H1 (cell line): Measurements from ENCODE around the gene UBE4B. TPM values are rescaled to one million over a fixed set of nuclear protein-coding genes. Genes with fewer than 3 reads are reported as not detected.

ENCODE experiments used
- BCL11A ChIP-seq, 2 experiments: IDR thresholded peaks; one replicate each; pipeline ENCODE4 v1.6.1; 2011; ENCODE audit warnings: low read depth in 2 of 2, low read length in 2 of 2, mild to moderate bottlenecking in 2 of 2
- GABPA ChIP-seq: IDR thresholded peaks from 2 replicates; pipeline ENCODE4 v1.6.1; 2011; ENCODE audit warnings: mild to moderate bottlenecking, low read length, moderate library complexity, borderline replicate concordance; ENCODE audit not compliant: insufficient read depth
- GTF2F1 ChIP-seq: IDR thresholded peaks from 2 replicates; pipeline ENCODE4 v1.6.1; 2012; ENCODE audit warnings: low read depth, low read length, improper control_type of control experiment, borderline replicate concordance
- KDM4A ChIP-seq: IDR thresholded peaks from one replicate; pipeline ENCODE4 v1.7.1; 2012; ENCODE audit warnings: low read depth, mild to moderate bottlenecking, moderate library complexity, low read length, inconsistent platforms; ENCODE audit not compliant: severe bottlenecking
- MAFK ChIP-seq: IDR thresholded peaks from 2 replicates; pipeline ENCODE4 v1.6.1; 2012; ENCODE audit warnings: low read depth, mild to moderate bottlenecking, improper control_type of control experiment, low read length
- polyA plus RNA-seq, 7 experiments: library from polyadenylated mRNA; depleted of rRNA in 3 of 7; stranded (reverse) in 5 of 7; unstranded in 2 of 7; fragments of >200 nt in 5 of 7; fragments of 200-250 nt in 2 of 7; gene quantifications; 1 replicate in 5 of 7; 2 replicates in 1 of 7; 4 replicates in 1 of 7; pipeline versions ENCODE4 v1.2.1 to v1.2.3, GENCODE V29; 2011 to 2013; ENCODE audit warnings: missing spikeins in 2 of 7, mixed read lengths in 2 of 7
- total RNA-seq: library from RNA; stranded (reverse); fragmentation: NEBNext Ultra II Directional; extraction: Animal tissue kit (Norgen Biotek cat#: 25700); gene quantifications from 2 replicates; pipeline ENCODE4 v1.2.1, GENCODE V29; 2021
- TF ChIP-seq, protein P1 (sequence below): IDR thresholded peaks from 2 replicates; pipeline ENCODE4 v1.6.1; 2011; ENCODE audit warnings: low read depth, mild to moderate bottlenecking, low read length; ENCODE audit not compliant: insufficient read depth

The UBE4B gene
- total and polyA plus RNA-seq, 2 of the 8 experiments (the other 6 are each of a cell fraction or from before 2014, with no cell fraction given) = 24.5 to 90.1 TPM

DNA sequence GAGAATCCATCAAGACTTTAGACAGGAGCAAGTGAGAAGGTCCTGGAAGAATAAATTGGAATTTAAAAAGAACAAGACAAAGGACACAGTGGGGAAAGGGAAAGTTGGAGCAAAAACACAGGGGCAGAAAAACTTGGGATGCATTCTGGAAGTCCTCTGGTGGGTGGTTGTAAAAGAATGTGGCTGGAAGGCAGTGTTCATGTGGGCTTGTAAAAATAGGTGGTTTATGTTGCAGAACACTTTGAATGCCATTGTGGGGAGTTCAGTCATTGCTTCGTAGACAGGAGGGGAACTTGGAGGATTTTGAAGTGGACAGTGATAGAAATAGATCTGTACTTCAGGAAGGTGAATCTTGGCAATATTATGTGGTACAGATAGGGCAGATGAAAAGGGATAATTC lies 192.8 kb downstream of the UBE4B start (continued):
- TF ChIP-seq GTF2F1 = no peak
- no peak for TF ChIP-seq GABPA
- no peak for TF ChIP-seq BCL11A (IDR thresholded peaks at IDR 0.05; ENCODE audit: low read depth in 2 of 2, low read length in 2 of 2)
- no peak for TF ChIP-seq MAFK
- TF ChIP-seq KDM4A = no peak
- TF ChIP-seq, protein P1, sequence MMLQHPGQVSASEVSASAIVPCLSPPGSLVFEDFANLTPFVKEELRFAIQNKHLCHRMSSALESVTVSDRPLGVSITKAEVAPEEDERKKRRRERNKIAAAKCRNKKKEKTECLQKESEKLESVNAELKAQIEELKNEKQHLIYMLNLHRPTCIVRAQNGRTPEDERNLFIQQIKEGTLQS = no peak
